ENCODE data around the gene EPHA6.

Gene EPHA6

GRCh38 chr3:97111244-97111643, 296.9 kb downstream of the EPHA6 start:
- TF ChIP-seq CTCF (IDR thresholded peaks at IDR 0.05; ENCODE audit: low read length), result no peak
- TF ChIP-seq EZH2 (IDR thresholded peaks at IDR 0.05; ENCODE audit: borderline replicate concordance, low read length), result no peak
- Histone ChIP-seq H3K4me2 (ENCODE audit: low read length) (no peak overlapping the region), H3K27me3 (ENCODE audit: insufficient read depth, low read length) (no peaks in the 10 kb centered on the region), H3K9me3 (ENCODE audit: low read length) (no peaks in the 10 kb centered on the region), H3K79me2 (ENCODE audit: insufficient read depth, low read length) (no peaks in the 10 kb centered on the region), H4K20me1 (ENCODE audit: insufficient read depth, low read length) (no peaks in the 10 kb centered on the region), H3K9ac (ENCODE audit: low read length) (no peak overlapping the region), H3K4me3 (ENCODE audit: low read depth, low read length, poor library complexity, severe bottlenecking) (no peak overlapping the region), H3K36me3 (ENCODE audit: insufficient read depth, low read length) (no peaks in the 10 kb centered on the region), H3K9me2 (ENCODE audit: low read depth, low read length) (no peaks in the 10 kb centered on the region), H2AFZ (ENCODE audit: low read length) (no peak overlapping the region), H3F3A (ENCODE audit: insufficient read depth, low read length) (no peaks in the 10 kb centered on the region), H3K4me1 (ENCODE audit: insufficient read depth, low read length, severe bottlenecking) (no peaks in the 10 kb centered on the region), H3K27ac (ENCODE audit: low read depth, low read length, poor library complexity, severe bottlenecking) (no peak overlapping the region)

- H3K4me2 ChIP-seq (ENCODE audit: low read length), result no peak overlapping the region
- H3K9ac ChIP-seq (ENCODE audit: low read length), result no peak overlapping the region
- H3F3A ChIP-seq (ENCODE audit: insufficient read depth, low read length), result no peaks in the 10 kb centered on the region
- no peaks in the 10 kb centered on the region for H3K36me3 ChIP-seq (ENCODE audit: insufficient read depth, low read length)
- H3K27ac ChIP-seq (ENCODE audit: low read depth, low read length, poor library complexity, severe bottlenecking), result no peak overlapping the region
- no peak for TF ChIP-seq EZH2 (IDR thresholded peaks at IDR 0.05; ENCODE audit: borderline replicate concordance, low read length)
- TF ChIP-seq CTCF (IDR thresholded peaks at IDR 0.05; ENCODE audit: low read length), result no peak
- no peaks in the 10 kb centered on the region for H3K4me1 ChIP-seq (ENCODE audit: insufficient read depth, low read length, severe bottlenecking)
- H3K79me2 ChIP-seq (ENCODE audit: insufficient read depth, low read length), result no peaks in the 10 kb centered on the region
- H3K4me3 ChIP-seq (ENCODE audit: low read depth, low read length, poor library complexity, severe bottlenecking), result no peak overlapping the region
- no peaks in the 10 kb centered on the region for H3K9me2 ChIP-seq (ENCODE audit: low read depth, low read length)
- H4K20me1 ChIP-seq (ENCODE audit: insufficient read depth, low read length), result no peaks in the 10 kb centered on the region
- H2AFZ ChIP-seq (ENCODE audit: low read length), result no peak overlapping the region
- H3K27me3 ChIP-seq (ENCODE audit: insufficient read depth, low read length), result no peaks in the 10 kb centered on the region
- no peaks in the 10 kb centered on the region for H3K9me3 ChIP-seq (ENCODE audit: low read length)
Observed at GRCh38 chr3:97121386-97121785, 307.0 kb downstream of the EPHA6 start.

GRCh38 chr3:97125902-97126499, 311.6 kb downstream of the EPHA6 start:
- Histone ChIP-seq H3K9me3 (ENCODE audit: low read length) (no peaks in the 10 kb centered on the region), H3K4me2 (ENCODE audit: low read length) (no peak overlapping the region), H3K27me3 (ENCODE audit: insufficient read depth, low read length) (no peaks in the 10 kb centered on the region), H3K36me3 (ENCODE audit: insufficient read depth, low read length) (no peaks in the 10 kb centered on the region), H4K20me1 (ENCODE audit: insufficient read depth, low read length) (no peaks in the 10 kb centered on the region), H3K4me3 (ENCODE audit: low read depth, low read length, poor library complexity, severe bottlenecking) (no peak overlapping the region), H3K9ac (ENCODE audit: low read length) (no peak overlapping the region), H2AFZ (ENCODE audit: low read length) (no peak overlapping the region), H3K27ac (ENCODE audit: low read depth, low read length, poor library complexity, severe bottlenecking) (no peak overlapping the region), H3K4me1 (ENCODE audit: insufficient read depth, low read length, severe bottlenecking) (no peaks in the 10 kb centered on the region), H3K79me2 (ENCODE audit: insufficient read depth, low read length) (no peaks in the 10 kb centered on the region), H3K9me2 (ENCODE audit: low read depth, low read length) (no peaks in the 10 kb centered on the region), H3F3A (ENCODE audit: insufficient read depth, low read length) (no peaks in the 10 kb centered on the region)
- TF ChIP-seq EZH2 (IDR thresholded peaks at IDR 0.05; ENCODE audit: borderline replicate concordance, low read length), result no peak
- TF ChIP-seq CTCF (IDR thresholded peaks at IDR 0.05; ENCODE audit: low read length), result no peak

All from OCI-LY1 (cell line).